Keratinocyte (primary cell): ENCODE measurements around the gene POLR2M. TPM values are rescaled to one million over a fixed set of nuclear protein-coding genes. Genes with fewer than 3 reads are reported as not detected.

ENCODE experiments used
- DNase-seq: peaks from one replicate; pipeline ENCODE4 v3.0.0-alpha.2; 2011; ENCODE audit warnings: low read depth, missing footprints, low spot score
- FAIRE-seq: peaks from 2 replicates; lab custom pipeline; 2011; peaks lifted over from hg19 to GRCh38; lab: Jason Lieb, UNC
- H2AFZ ChIP-seq: 2 replicates; pipeline ENCODE4 v1.6.0; 2012; ENCODE audit warnings: low read length, control low read depth, inconsistent platforms; ENCODE audit not compliant: control insufficient read depth
- H3K27ac ChIP-seq: 2 replicates; pipeline ENCODE4 v1.5.1; 2011; ENCODE audit warnings: low read length; ENCODE audit not compliant: control insufficient read depth, insufficient read depth
- H3K27me3 ChIP-seq: 3 replicates; pipeline ENCODE4 v1.6.0; 2011; ENCODE audit warnings: low read length; ENCODE audit not compliant: control insufficient read depth, insufficient read depth; ENCODE audit errors: extremely low read depth
- H3K36me3 ChIP-seq, 2 experiments: 2 replicates in 1 of 2; 3 replicates in 1 of 2; pipeline ENCODE4 v1.5.1; 2011; ENCODE audit warnings: low read length in 2 of 2, mild to moderate bottlenecking in 1 of 2; ENCODE audit not compliant: control insufficient read depth in 2 of 2, insufficient read depth in 2 of 2; ENCODE audit errors: extremely low read depth in 1 of 2
- H3K4me1 ChIP-seq: 3 replicates; pipeline ENCODE4 v1.5.1; 2011; ENCODE audit warnings: low read length; ENCODE audit not compliant: control insufficient read depth, insufficient read depth; ENCODE audit errors: extremely low read depth
- H3K4me2 ChIP-seq: 3 replicates; pipeline ENCODE4 v1.6.0; 2011; ENCODE audit warnings: low read depth, low read length; ENCODE audit not compliant: control insufficient read depth, insufficient read depth; ENCODE audit errors: extremely low read depth
- H3K4me3 ChIP-seq, 3 experiments: fragments of 200-600 bp in 1 of 3; sonication (generic) in 1 of 3; 2 replicates in 2 of 3; 3 replicates in 1 of 3; pipeline ENCODE4 v1.5.1; 2011 to 2016; ENCODE audit warnings: low read length in 3 of 3, mild to moderate bottlenecking in 3 of 3, control low read depth in 2 of 3, inconsistent platforms in 1 of 3, low read depth in 1 of 3, mixed read lengths in 1 of 3, mixed run types in 1 of 3, moderate library complexity in 1 of 3; ENCODE audit not compliant: control insufficient read depth in 2 of 3, insufficient read depth in 2 of 3; ENCODE audit errors: extremely low read depth in 1 of 3
- H3K79me2 ChIP-seq: 2 replicates; pipeline ENCODE4 v1.6.0; 2012; ENCODE audit warnings: low read length; ENCODE audit not compliant: control insufficient read depth, insufficient read depth
- H3K9ac ChIP-seq: 3 replicates; pipeline ENCODE4 v1.6.0; 2011; ENCODE audit warnings: low read length; ENCODE audit not compliant: control insufficient read depth, insufficient read depth; ENCODE audit errors: extremely low read depth
- H3K9me1 ChIP-seq: 3 replicates; pipeline ENCODE4 v1.6.0; 2011; ENCODE audit warnings: low read length; ENCODE audit not compliant: control insufficient read depth, insufficient read depth; ENCODE audit errors: extremely low read depth
- H3K9me3 ChIP-seq: 2 replicates; pipeline ENCODE4 v1.5.1; 2012; ENCODE audit warnings: low read depth, low read length; ENCODE audit not compliant: control insufficient read depth
- H4K20me1 ChIP-seq: 3 replicates; pipeline ENCODE4 v1.6.0; 2011; ENCODE audit warnings: low read length; ENCODE audit not compliant: control insufficient read depth, insufficient read depth; ENCODE audit errors: extremely low read depth
- EZH2 ChIP-seq: IDR thresholded peaks from one replicate; pipeline ENCODE4 v1.6.1; 2012; ENCODE audit warnings: inconsistent platforms, mild to moderate bottlenecking, low read length, moderate library complexity
- dilution Hi-C: fragments of 300-500 bp; cut with MboI; formaldehyde crosslinking; loops from one replicate; pipeline ENCODE4 v1.7.0; 2020; ENCODE audit warnings: low sequenced_read_pairs; ENCODE audit not compliant: extremely low pct_ligation_motif_present
- polyA plus RNA-seq, 5 experiments: library from polyadenylated mRNA; depleted of rRNA in 3 of 5; stranded (reverse) in 3 of 5; stranded (forward) in 1 of 5; unstranded in 1 of 5; fragments of >200 nt; gene quantifications; 1 replicate in 1 of 5; 2 replicates in 3 of 5; 3 replicates in 1 of 5; pipeline versions ENCODE4 v1.2.1 to v1.2.3, GENCODE V29; 2011 to 2012; ENCODE audit warnings: missing spikeins in 2 of 5, low read depth in 1 of 5, low replicate concordance in 1 of 5
- TF ChIP-seq, protein P1 (sequence below), 3 experiments: IDR thresholded peaks in 1 of 3; conservative IDR thresholded peaks in 1 of 3; optimal IDR thresholded peaks in 1 of 3; 2 replicates in 2 of 3; 3 replicates in 1 of 3; pipeline versions ENCODE3 to v1.5.1; 2011; ENCODE audit warnings: low read length in 3 of 3, mild to moderate bottlenecking in 3 of 3, moderate library complexity in 2 of 3, control low read depth in 1 of 3, inconsistent platforms in 1 of 3; ENCODE audit not compliant: insufficient read depth in 2 of 3; ENCODE audit errors: extremely low read depth in 1 of 3

POLR2M gene
- polyA plus RNA-seq, 1 donor (not counting 4 experiments of a cell fraction or from before 2014, with no cell fraction given) = 40.6 TPM

DNA sequence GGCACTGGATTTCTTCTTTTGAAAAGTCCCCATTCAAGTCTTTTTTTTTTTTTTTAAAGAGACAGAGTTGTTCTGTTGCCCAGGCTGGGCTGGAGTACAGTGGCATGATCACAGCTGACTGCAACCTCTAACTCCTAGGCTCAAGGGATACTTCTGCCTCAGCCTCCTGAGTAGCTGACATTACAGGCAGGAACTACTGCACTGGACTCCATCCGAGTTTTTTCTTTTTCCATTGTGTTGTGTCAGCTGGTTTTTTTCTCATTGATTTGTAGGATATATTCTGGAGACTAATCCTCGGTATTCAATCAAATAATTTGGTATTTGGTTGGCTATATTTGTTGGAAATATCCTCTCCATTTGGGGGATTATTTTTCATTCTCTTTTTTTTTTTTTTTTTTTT, 11.8 kb downstream of the POLR2M start:
- H3K4me3 ChIP-seq = no peak overlapping the region
- no peaks in the 10 kb centered on the region for H3K9me3 ChIP-seq
- no peak overlapping the region for H3K4me2 ChIP-seq
- H3K9ac ChIP-seq = no peak overlapping the region
- H3K79me2 ChIP-seq = no peaks in the 10 kb centered on the region
- DNase-seq (no peak), FAIRE-seq (no peak)
- H3K27me3 ChIP-seq = no peaks in the 10 kb centered on the region
- peaks cover 3% of the 10 kb centered on the region in 2 experiments for H3K36me3 ChIP-seq
- no peak for TF ChIP-seq EZH2
- TF ChIP-seq, protein P1, sequence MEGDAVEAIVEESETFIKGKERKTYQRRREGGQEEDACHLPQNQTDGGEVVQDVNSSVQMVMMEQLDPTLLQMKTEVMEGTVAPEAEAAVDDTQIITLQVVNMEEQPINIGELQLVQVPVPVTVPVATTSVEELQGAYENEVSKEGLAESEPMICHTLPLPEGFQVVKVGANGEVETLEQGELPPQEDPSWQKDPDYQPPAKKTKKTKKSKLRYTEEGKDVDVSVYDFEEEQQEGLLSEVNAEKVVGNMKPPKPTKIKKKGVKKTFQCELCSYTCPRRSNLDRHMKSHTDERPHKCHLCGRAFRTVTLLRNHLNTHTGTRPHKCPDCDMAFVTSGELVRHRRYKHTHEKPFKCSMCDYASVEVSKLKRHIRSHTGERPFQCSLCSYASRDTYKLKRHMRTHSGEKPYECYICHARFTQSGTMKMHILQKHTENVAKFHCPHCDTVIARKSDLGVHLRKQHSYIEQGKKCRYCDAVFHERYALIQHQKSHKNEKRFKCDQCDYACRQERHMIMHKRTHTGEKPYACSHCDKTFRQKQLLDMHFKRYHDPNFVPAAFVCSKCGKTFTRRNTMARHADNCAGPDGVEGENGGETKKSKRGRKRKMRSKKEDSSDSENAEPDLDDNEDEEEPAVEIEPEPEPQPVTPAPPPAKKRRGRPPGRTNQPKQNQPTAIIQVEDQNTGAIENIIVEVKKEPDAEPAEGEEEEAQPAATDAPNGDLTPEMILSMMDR (optimal IDR thresholded peaks at IDR 0.05 in 1 of 3, IDR thresholded peaks at IDR 0.05 in 1 of 3, conservative IDR thresholded peaks at IDR 0.05 in 1 of 3; ENCODE audit: extremely low read depth in 1 of 3, insufficient read depth in 2 of 3, low read length in 3 of 3) = no peak
- dilution Hi-C loops = no loop called here
- no peaks in the 10 kb centered on the region for H3K4me1 ChIP-seq
- H3K27ac ChIP-seq = no peak overlapping the region
- H4K20me1 ChIP-seq = no peaks in the 10 kb centered on the region
- H2AFZ ChIP-seq = no peak overlapping the region
- H3K9me1 ChIP-seq = no peaks in the 10 kb centered on the region

DNA sequence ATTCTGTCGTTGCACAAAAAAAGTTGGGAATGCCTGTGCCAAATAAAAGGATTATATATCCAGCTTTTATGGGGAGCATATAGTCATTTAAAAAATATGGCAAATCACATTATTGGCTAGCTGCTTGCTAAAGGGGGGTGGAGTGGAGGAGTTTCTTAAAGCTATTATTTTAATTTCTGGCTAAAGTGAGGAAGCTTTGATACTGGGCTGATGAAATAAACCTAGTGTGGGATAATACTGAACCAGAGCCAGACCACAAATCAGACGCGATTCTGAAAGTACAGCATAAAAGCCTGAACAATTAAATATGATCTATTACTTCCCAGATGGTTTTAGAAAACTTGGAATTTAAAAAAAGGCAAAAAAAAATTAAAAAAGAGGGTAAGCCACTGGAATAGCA, 14.4 kb downstream of the POLR2M start:
- Histone ChIP-seq H3K27ac (no peak overlapping the region), H3K79me2 (no peaks in the 10 kb centered on the region), H3K36me3 (no peaks in the 10 kb centered on the region), H3K27me3 (no peaks in the 10 kb centered on the region), H4K20me1 (no peaks in the 10 kb centered on the region), H3K9me3 (no peaks in the 10 kb centered on the region), H2AFZ (no peak overlapping the region), H3K4me3 (no peak overlapping the region), H3K4me1 (no peaks in the 10 kb centered on the region), H3K9ac (no peak overlapping the region), H3K9me1 (no peaks in the 10 kb centered on the region), H3K4me2 (no peak overlapping the region)
- DNase-seq (no peak), FAIRE-seq (no peak)
- dilution Hi-C loops = no loop called here
- TF ChIP-seq, protein P1 (optimal IDR thresholded peaks at IDR 0.05 in 1 of 3, IDR thresholded peaks at IDR 0.05 in 1 of 3, conservative IDR thresholded peaks at IDR 0.05 in 1 of 3; ENCODE audit: extremely low read depth in 1 of 3, insufficient read depth in 2 of 3, low read length in 3 of 3) = no peak
- TF ChIP-seq EZH2 = no peak
